Measurements from ENCODE around the gene ADAMTS5.

The ADAMTS5 gene

GRCh38 chr21:26909972-26910371 lies 56.9 kb downstream of the ADAMTS5 start:
- no peak for DNase-seq (ENCODE audit: low read depth, low spot score)
- no peak overlapping the region for H3K27ac ChIP-seq

- H3K27ac ChIP-seq = no peak overlapping the region
- DNase-seq (ENCODE audit: low read depth, low spot score) = no peak
These were observed 65.9 kb downstream of the ADAMTS5 start for GRCh38 chr21:26900980-26901379.

GRCh38 chr21:26892151-26892550 lies 74.7 kb downstream of the ADAMTS5 start:
- no peak for DNase-seq (ENCODE audit: low read depth, low spot score)
- H3K27ac ChIP-seq = no peak overlapping the region

- no peak overlapping the region for H3K27ac ChIP-seq
- no peak for DNase-seq (ENCODE audit: low read depth, low spot score)
These were observed 78.0 kb downstream of the ADAMTS5 start for GRCh38 chr21:26888931-26889330.

- no peak overlapping the region for H3K27ac ChIP-seq
- no peak for DNase-seq (ENCODE audit: low read depth, low spot score)
These were observed 78.6 kb downstream of the ADAMTS5 start for GRCh38 chr21:26888256-26888655.

- H3K27ac ChIP-seq = no peak overlapping the region
- DNase-seq (ENCODE audit: low read depth, low spot score) = no peak
These were observed 79.6 kb downstream of the ADAMTS5 start for GRCh38 chr21:26887251-26887650.

GRCh38 chr21:26884436-26884835 lies 82.5 kb downstream of the ADAMTS5 start:
- no peak overlapping the region for H3K27ac ChIP-seq
- no peak for DNase-seq (ENCODE audit: low read depth, low spot score)

- no peak for DNase-seq (ENCODE audit: low read depth, low spot score)
- H3K27ac ChIP-seq = no peak overlapping the region
These were observed 83.1 kb downstream of the ADAMTS5 start for GRCh38 chr21:26883768-26884167.

GRCh38 chr21:26881504-26882228 lies 85.2 kb downstream of the ADAMTS5 start:
- no peak for DNase-seq (ENCODE audit: low read depth, low spot score)

GRCh38 chr21:26877018-26877417 lies 89.9 kb downstream of the ADAMTS5 start:
- no peak overlapping the region for H3K27ac ChIP-seq
- DNase-seq (ENCODE audit: low read depth, low spot score) = no peak

More at GRCh38 chr21:26881504-26882228, 85.2 kb downstream of the ADAMTS5 start:
- H3K27ac ChIP-seq = no peak overlapping the region

- no peak overlapping the region for H3K27ac ChIP-seq
- DNase-seq (ENCODE audit: low read depth, low spot score) = no peak
These were observed 92.5 kb downstream of the ADAMTS5 start for GRCh38 chr21:26874347-26874746.
